ENCODE data around the gene AGAP3.

DNA sequence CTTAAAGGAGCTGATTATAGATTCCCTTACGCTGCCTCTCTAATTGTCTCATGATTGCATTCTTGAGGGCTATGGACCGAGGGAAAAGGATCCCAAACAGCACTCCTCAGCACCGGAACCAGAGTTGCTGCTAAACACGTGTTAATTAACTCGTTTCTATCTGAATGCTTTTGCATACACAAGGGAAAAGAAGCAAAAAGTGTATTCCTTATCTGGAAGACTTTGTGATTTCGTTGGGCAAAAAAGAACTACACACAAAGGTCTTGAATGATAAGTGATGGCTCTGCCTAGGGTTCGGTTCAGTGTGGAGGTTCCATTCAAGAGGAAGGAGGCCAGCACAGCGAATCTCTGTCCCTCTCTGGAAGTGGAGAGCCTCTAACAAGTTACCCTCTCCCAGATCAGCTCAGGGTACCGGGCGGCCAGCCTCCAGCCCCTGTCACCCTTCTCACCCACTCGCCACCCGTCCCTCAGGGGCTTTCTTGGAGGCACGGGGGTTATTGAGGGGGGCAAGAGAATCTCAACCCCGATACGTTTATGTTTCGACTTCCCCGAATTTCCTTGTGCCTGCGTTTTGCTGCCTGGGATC is 27.4 kb upstream of the AGAP3 start:
- TF ChIP-seq, protein P1, sequence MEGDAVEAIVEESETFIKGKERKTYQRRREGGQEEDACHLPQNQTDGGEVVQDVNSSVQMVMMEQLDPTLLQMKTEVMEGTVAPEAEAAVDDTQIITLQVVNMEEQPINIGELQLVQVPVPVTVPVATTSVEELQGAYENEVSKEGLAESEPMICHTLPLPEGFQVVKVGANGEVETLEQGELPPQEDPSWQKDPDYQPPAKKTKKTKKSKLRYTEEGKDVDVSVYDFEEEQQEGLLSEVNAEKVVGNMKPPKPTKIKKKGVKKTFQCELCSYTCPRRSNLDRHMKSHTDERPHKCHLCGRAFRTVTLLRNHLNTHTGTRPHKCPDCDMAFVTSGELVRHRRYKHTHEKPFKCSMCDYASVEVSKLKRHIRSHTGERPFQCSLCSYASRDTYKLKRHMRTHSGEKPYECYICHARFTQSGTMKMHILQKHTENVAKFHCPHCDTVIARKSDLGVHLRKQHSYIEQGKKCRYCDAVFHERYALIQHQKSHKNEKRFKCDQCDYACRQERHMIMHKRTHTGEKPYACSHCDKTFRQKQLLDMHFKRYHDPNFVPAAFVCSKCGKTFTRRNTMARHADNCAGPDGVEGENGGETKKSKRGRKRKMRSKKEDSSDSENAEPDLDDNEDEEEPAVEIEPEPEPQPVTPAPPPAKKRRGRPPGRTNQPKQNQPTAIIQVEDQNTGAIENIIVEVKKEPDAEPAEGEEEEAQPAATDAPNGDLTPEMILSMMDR (IDR thresholded peaks at IDR 0.05) = no peak
- TF ChIP-seq POLR2A (IDR thresholded peaks at IDR 0.05) = no peak

Data from esophagus squamous epithelium (tissue), 4 donors.